Stimulated activated CD4-positive, alpha-beta T cell treated with anti-CD3 and anti-CD28 coated beads, Interleukin-15, amount 100 ng/mL, for 24 hours (primary cell): ENCODE results near the gene PGR.
"Not testable (repeated sequence)": the region's sequence is repeated elsewhere in the genome, so short reads cannot be mapped to it uniquely, and the experiment has no call there.

ENCODE experiments used
- DNase-seq: peaks from one replicate; pipeline ENCODE4 v3.0.0-alpha.2; 2020

Gene PGR

DNA sequence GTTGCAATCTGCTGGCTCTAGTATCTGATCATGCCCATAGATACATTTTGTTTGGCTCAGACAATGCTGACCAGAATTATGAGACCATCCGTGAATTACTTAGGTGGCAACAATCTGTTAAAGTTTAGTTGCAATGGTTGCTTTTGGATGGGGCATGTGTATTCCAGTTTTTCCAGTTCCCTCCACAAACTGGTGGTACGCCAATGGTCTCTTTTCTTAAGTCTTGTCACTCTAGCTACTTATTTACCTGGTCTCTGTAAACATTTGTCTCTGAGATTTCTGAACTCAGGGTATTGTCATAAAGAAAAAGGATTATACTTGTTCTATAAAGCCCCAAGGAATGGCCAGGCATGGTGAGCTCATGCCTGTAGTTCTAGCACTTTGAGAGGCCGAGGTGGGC is 65.9 kb downstream of the PGR start:
- no peak for DNase-seq

DNA sequence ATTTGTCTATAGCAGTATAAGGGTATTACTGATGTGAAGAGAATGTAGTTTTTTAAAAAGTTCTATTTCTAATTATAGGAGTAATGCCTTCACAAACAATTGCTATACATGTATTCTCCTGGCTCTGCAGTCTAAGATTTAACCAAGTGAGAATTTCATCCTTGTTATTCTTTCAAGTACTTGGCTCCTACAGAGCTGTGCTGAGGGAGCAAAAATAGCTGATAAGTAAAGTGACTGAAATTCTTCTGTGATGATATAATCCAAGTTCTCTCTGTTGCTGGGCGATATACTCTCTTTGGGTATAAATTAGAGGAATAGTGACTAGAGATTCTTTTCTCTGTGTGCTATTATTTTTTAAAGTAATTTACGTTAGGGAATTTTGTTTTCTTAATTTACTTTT is 68.0 kb downstream of the PGR start:
- DNase-seq = no peak

- no peak for DNase-seq
Observed at GRCh38 chr11:101059331-101059730, 70.3 kb downstream of the PGR start.

DNA sequence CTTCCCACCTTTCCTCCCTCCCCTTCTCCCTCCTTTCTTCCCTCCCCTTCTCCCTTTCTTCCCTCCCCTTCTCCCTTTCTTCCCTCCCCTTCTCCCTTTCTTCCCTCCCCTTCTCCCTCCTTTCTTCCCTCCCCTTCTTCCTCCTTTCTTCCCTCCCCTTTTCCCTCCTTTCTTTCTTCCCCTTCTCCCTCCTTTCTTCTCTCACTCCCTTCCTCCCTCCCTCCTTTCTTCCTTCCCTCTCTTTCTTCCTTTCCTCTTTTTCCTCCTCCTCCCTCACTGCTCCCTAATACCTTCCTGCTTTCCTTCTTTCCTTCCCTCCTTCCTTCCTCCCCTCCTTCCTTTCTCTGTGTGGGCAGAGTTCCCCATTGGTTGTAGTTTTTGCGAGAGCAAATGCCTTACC is 76.1 kb downstream of the PGR start:
- DNase-seq = no peak

- DNase-seq = no peak
Observed at GRCh38 chr11:101051677-101052076, 77.9 kb downstream of the PGR start.

GRCh38 chr11:101049813-101050212 is 79.8 kb downstream of the PGR start:
- no peak for DNase-seq

GRCh38 chr11:101049123-101049522 is 80.5 kb downstream of the PGR start:
- no peak for DNase-seq

DNA sequence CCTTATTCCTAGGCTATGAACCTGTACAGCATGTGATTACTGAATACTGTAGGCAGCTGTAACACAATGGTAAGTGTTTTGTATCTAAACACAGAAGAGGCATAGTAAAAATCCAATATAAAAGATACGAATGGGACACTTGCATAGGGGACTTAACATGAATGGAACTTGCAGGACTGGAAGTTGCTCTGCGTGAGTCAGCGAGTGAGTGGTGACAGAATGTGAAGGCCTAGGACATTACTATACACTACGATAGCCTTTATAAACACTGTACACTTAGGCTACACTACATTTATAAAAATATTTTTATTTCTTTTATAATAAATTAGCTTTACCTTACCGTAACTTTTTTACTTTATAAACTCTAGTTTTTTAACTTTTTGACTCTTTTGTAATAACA is 81.1 kb downstream of the PGR start:
- DNase-seq = no peak

DNA sequence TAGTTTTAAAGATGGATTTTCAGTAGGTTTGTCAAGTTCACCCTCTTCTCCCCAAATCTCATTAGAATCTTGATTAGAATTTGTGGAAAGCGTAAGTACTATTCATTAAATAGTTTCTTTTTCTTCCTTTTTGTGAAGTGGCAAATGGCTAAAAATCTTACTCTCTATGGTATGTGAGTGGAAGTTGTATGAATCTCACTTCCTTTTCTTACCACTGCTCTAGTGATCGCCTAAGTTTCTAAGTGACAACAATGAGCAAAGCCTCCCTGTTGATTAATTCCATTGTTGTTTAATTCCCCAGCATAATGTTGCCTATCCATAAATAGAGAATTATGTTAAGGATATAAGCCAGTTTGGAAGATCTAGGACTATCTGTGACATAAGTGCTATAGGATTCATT is 82.7 kb downstream of the PGR start:
- no peak for DNase-seq

- DNase-seq = no peak
Observed at GRCh38 chr11:101045415-101045814, 84.2 kb downstream of the PGR start.

DNA sequence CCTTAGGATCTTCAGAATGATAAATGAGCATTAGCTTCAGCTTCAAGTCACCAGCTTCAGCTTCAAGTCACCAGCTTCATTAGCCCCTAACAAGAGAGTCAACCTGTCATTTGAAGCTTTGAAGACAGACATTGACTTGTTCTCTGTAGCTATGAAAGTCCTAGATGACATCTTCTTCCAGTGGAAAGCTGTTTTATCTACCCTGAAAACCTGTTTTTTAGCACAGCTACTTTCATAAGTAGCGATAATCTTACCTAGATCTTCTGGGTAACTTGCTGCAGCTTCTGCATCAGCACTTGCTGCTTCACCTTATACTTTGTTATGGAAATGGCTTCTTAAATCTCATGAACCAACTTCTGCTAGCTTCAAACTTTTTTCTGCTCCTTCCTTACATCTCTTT is 85.7 kb downstream of the PGR start:
- no peak for DNase-seq

DNA sequence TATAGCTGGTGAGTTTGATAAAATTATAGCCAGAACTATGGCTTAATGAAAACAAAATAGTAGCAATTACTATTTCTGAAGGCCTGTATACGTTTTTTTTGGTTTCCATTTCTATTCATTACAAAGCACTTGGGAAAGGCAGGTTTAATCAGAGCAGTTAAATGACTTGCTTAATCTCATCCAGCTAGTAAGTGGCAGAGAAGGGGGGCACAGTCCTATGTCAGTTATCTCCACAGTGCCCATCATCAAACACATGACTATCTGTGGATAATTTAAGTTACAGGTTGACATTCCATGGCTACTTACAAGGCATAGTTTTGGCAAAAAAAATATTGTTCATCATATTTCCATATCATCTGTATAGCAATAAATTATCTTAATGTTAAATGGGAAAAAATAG is 93.7 kb downstream of the PGR start:
- no peak for DNase-seq

- no peak for DNase-seq
Observed at GRCh38 chr11:101034076-101034475, 95.5 kb downstream of the PGR start.

DNA sequence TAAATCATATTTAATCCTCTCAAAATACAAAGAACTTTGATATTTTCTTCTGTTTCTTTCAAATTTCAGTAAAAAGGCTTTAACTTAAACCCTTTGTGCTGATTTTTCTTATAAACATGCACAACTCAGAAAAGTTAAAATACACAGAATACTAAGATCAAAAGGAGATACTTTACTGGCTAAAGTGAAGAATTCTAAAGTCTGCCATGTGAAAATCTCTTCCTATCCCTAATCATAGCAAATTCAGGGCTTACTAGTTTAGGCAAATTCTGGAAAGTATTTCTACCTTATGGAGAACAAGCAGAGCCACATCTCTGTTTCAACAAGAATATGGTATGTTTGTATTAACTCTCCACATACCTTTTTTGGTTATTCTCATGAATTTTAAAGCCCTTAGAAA is 96.6 kb downstream of the PGR start:
- no peak for DNase-seq

- no peak for DNase-seq
Observed at GRCh38 chr11:101031713-101032112, 97.9 kb downstream of the PGR start.

- DNase-seq = no peak
Observed at GRCh38 chr11:101030692-101031091, 98.9 kb downstream of the PGR start.

DNA sequence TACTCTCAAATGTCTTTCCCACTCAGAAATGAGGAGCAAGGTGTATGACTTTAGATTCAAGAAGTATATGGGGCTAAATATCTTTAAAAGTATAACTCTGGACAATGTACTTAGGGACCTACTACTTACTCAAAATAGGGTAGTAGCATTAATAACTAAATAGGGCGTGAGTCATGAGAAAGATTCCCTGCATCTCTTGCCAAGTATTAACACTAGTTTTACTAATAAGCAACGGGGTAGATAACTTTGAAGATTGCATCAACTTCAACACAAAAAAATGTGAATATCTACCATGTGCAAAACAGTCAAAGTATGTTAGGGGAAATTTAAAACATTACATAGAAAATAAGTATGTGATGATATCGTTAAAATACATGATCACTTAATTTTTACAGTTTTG is 99.6 kb downstream of the PGR start:
- no peak for DNase-seq

- DNase-seq = no peak
Observed at GRCh38 chr11:101028644-101029043, 101.0 kb downstream of the PGR start.

- DNase-seq = no peak
Observed at GRCh38 chr11:101022256-101022655, 107.4 kb downstream of the PGR start.

GRCh38 chr11:101019870-101020269 is 109.7 kb downstream of the PGR start:
- no peak for DNase-seq

- no peak for DNase-seq
Observed at GRCh38 chr11:101014600-101015285, 114.9 kb downstream of the PGR start.

GRCh38 chr11:101013702-101014101 is 115.9 kb downstream of the PGR start:
- not testable (repeated sequence) for DNase-seq

DNA sequence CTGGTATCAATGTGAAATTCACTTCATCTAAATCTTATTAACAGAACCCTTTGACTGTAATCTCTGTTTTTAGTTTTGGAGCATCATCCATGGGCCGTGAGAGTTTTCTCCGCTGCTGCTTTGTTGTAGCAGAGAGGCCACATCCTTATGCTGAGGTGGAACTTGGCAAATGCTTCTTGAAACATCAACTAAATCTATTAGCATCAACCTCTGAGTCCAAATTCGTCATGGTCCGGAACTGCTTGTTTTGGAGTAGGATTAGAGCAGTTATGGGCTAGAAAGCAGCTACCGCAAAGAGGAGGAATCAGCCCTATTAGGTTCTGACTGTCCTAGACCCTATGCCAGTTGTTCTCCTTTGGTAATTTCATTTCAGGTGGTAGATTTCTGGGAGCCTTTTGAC is 117.7 kb downstream of the PGR start:
- no peak for DNase-seq

DNA sequence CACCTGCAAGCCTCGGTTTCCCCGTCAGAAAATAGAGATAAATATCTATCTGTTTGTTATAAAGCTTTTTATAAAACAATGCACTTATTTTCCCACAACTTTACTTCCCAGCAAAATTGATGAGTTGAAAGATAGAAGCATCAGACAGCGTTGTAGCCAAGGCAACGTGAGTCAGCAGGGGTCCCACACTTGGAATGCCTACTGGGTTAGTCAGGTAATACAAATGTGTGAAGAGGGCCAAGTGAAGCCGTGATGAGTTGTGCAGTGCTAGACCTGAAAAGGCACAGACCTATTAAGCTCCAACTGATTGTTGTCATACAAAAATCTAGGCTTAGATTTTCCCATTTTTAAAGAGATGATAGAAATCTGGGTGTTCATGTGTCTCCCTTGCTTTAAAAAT is 118.7 kb downstream of the PGR start:
- no peak for DNase-seq

DNA sequence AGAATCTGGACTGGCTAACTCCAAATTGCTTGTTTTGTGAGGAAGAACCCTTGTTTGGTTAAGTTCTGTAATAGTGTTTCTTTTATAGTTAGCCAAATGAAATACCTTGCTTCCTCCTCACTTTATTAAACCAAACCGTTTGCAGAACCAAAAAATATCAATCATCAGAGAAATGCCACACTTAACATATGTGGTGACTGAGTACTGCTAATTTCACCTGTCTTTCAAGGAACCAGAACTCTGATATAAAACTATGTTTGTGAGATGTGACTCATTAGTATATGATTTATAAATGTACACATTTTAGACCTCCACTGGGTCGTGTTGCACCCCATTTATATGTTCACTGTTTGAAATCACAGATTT is 119.9 kb downstream of the PGR start:
- DNase-seq = no peak
